Left forelimb (tissue), 1 donor: ENCODE results near the gene PGLYRP2.

Experiments
- DNase-seq: peaks from one replicate; pipeline ENCODE4 v3.0.0-alpha.2; 2018; ENCODE audit warnings: low spot score

Gene PGLYRP2

DNA sequence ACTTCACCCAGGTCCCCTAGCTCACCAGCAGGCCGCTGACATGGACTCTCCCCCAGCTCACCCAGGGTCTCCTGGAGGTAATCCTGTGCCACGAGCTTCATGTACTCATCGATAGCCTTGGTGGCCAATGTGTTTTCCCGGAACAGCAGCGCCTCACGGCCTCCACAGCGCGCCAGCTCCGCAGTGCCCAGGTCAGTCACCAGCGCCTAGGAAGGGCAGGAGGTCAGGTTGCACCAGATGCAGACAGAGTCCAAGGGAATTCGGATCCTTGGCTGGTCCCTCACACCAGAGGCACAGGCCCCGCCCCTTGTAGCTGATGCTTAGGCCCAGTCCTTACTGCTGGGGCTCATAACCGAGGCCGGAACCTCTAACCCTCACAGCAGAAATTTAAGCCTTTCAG lies 22.9 kb downstream of the PGLYRP2 start:
- no peak for DNase-seq

- DNase-seq = no peak
Measured at GRCh38 chr19:15455996-15456395, 23.3 kb downstream of the PGLYRP2 start.

GRCh38 chr19:15453906-15454860 lies 25.1 kb downstream of the PGLYRP2 start:
- no peak for DNase-seq

DNA sequence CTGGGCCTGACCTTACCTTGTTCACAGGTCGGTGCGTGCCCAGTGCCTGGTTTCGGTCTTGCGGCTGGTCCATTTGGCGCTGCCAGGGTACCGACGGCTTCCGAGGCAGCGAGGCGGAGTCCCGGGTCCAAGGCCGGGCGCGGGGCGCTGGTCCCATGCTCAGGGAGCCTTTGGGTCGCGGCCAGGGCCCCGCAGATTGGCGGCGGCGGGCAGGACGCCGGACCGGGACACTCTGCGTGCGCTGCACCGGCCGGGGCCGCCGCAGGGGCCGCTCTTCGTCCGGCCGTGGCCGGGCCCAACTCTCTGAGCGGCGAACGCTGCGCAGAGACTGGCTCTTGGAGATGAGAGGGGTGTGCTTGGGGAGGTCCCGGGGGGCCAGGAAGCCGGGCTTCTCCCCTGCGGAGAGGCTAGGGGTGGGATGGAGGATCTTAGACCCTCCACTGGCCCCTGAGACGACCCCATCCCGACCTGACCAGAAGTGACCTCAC lies 26.2 kb downstream of the PGLYRP2 start:
- DNase-seq = no peak

DNA sequence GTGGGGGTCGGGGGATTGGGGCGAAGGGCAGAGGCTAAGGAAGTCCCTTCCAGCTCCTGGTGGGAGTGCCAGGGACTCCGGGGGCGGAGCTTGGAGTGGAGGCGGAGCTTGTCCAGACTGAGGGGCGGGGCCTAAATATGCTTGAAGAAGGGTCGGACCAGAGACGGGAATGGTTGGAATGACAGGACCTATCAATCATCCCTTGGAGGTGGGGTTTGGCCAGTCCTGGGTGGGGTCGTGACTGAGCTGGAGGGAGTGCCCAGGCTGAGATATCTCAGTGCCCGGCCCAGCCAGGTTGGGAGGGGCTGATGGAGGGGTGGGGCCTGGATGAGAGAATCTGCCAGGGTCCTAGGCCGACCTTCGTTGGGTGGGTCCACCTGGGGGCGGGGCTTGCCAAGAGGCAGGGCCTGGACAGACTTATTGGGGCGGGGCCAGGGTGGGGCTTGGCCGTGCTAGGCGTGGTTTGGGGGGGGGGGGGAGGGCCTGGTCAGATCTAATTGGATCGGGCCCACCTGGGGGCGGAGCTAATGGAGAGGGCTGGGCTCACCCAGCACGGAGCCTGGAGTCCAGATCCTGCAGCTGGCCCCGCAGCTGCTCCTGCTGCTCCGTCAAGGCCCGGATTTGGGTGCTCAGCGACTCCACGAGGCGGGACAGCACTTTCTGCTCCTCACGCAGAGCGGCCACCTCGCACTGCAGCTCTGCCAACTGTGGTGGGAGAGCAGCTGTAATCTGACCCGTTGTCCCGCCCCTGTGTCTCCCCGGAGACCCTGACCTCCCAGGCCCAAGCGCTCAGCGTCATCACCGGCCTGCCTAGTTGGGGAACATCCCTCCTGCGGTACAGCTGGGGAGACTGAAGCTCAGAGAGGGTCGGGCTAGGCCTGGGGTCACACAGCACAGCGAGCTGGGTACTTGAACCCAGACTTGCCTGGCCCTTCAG lies 26.9 kb downstream of the PGLYRP2 start:
- DNase-seq = peak; percentile 87

DNA sequence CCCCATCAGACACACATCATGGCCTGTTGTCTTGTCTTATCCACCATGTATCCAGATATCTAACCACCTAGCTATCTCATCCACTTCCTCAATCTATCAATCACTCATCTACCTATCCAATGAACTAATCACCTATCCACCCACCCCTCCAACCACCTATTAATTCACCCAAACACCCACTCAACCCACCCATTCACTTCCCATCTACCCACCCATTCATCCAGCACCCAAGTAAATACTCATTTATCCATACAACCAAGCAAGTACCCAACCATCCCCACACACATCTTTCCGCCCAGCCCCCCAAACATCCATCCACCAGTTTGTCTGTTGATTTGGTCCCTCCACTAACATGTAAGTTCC lies 28.8 kb downstream of the PGLYRP2 start:
- DNase-seq = no peak

DNA sequence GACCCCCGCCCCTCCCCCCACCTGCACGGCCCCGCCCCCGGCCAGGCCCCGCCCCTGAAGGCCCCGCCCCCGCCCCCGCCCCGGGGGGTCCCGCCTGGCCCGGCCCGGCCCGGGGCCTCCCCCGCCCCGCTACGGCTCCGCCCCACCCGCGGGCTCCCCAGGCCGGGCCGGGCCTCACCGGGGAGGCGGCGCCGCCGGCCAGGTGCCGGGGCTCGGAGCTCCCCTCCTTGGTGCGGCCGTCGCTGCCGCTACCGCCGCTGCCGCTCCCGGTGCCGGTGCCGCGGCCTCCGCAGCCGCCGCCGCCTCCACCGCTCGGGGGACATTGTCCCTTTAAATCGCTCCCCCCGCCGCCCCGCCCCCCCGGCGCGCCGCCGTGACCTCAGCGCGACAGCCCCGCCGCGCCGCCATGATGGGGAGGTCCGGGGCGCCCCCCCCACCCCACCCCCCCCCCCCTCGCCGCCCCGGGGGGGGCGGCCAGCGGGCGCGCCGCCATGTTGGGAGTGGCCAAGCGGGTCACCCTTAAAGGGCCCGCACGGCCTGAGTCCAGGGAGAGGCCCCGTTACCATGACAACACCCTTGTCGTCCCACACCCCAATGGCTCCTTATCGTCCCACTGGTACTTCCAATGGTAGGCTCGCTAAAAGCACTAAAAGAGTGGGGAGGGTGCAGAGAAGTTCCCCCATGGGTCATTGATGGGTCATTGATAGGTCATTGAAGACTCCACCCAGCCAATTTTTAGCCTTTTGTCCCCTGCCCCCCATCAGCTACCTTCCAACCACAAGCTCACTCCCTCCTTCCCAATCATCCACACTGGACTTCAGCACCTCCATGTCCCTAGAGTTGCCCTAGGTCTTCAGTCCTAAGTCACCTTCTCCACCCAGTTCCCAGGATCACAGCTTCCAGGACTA lies 29.4 kb downstream of the PGLYRP2 start, which contains the start of gene WIZ:
Gene WIZ (minus strand): TSS at position 337 of the 908 bp plus-strand sequence. CDS start 1,649 bp downstream, outside the sequence.
- DNase-seq = peak; percentile 93

DNA sequence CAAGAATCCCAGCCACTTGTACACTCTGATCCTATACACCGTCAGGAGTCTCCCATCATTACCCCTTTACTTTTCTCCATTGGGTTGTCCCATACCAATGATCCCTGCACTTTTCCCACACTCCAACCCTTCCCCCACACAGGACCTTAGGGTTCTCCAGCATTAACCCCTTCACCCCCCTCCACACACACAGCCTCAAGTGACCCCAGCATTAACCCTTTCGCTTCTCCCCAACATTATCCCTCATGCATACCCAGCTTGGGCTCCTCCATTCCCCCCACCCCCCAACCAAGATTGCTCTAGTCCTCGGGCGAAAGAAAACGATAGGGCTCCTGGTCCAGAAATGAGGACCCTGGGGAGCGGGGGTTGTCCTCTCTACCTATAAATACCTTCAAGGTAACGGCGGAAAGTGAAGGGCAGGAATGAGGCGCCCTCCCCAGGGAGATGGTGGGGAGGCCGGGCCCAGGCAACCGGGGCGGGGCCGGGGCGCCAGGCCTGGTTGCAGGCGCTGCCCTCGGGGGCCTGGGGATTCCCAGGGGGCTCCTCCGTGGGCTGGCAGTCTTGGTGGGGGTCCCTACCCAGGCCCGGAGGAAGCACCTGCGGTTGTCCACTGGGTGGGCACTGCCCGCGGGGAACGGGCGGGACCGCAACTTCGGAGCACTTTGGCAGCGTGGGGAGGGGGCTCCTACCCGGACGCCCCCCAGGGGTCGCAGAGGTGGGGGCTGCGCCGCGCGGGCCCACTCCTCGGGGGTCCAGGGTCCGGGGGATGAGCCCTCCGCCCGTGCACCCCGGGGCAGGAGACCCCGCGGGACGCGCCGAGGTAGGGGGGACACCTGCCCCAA lies 30.3 kb downstream of the PGLYRP2 start:
- no peak for DNase-seq

DNA sequence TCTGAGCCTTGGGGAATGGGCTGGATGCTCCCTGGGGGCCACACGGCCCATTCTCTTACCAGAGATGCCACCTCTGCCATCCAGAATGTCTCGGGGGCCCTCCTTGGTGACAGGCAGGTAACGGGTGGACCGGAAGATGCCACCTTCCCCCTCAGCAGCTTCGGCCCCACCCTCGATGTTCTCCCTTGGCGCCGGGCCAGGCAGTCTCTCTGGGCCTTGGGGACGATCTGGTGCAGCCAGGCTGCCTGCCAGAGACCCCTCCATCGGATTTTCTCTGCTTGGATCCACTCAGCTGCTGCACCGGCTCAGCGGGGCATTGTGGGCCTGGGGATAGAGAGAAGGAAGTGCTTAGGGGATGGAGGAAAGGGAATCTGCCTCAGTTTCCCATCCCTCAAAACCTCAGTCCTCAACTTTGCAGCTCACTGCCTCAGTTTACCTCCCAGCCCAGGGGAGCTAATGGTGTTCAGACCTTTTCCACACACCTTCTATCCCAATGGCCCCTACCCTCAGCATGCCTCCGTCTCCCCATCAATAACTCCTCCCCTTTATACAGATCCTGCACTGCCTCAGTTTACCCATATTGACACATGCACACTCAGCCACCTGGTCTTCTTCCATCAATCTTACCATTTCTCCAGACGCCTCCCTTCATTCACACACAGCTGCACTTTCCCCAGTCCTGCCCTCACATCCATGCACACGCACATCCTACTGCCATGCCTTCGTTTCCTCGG lies 31.1 kb downstream of the PGLYRP2 start:
- no peak for DNase-seq

GRCh38 chr19:15447057-15447456 lies 32.2 kb downstream of the PGLYRP2 start:
- no peak for DNase-seq

GRCh38 chr19:15445807-15446376 lies 33.4 kb downstream of the PGLYRP2 start:
- DNase-seq = no peak

GRCh38 chr19:15445227-15445605 lies 34.1 kb downstream of the PGLYRP2 start:
- no peak for DNase-seq

DNA sequence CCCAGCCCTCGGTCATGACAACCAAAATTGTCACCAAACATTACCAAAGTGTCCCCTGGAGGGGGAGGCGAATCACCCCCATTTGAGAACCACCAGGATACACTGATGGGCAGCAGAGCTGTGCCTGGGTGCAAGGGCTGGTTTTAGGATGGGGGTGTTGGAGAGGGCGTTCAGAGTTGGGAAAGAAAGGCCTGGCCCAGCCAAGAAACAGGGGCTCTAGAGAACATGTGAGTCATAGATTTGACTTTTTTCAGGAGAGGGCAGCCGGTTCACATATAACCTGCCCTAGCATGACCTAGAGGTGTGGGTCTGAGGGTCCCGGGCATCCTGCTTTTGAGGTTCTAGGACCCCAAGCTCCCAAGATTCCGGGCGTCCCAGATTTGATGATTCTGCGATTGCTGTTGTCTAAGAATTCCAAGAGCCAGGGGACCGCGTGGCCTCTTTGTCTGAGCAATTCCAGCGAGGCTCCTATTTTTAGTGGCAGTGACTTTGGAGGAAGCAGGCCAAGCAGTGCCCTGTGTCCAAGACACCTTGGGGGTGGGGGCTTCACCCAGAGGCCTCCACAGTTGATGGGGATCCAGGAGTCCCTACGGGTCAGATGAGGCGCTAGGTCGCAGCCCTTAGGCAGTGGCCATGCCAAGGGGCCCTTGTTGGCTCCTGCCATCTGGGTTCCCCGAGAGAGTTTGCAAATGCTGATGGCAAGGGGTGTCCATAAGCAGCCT lies 34.6 kb downstream of the PGLYRP2 start:
- DNase-seq = no peak

DNA sequence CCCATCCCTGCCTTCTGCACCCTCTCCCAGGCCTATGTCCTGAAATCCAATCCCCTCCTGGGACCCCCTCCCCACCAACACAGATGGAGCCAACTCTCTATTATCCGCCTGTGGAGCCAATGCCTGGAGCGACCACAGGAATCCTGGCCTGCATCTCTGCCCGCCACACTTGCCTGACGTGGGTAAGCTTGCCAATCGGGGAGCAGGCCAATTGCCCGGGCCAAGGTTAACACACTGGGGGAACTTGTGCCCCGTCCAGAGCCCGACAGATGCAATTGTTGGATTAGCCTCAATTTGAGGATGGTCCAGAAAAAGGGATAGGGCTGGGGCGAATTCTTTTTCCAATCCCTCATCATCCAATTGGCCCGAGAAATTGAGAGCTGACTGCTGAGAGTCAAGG lies 35.5 kb downstream of the PGLYRP2 start:
- DNase-seq = no peak

- DNase-seq = no peak
Measured at GRCh38 chr19:15443325-15443724, 36.0 kb downstream of the PGLYRP2 start.

DNA sequence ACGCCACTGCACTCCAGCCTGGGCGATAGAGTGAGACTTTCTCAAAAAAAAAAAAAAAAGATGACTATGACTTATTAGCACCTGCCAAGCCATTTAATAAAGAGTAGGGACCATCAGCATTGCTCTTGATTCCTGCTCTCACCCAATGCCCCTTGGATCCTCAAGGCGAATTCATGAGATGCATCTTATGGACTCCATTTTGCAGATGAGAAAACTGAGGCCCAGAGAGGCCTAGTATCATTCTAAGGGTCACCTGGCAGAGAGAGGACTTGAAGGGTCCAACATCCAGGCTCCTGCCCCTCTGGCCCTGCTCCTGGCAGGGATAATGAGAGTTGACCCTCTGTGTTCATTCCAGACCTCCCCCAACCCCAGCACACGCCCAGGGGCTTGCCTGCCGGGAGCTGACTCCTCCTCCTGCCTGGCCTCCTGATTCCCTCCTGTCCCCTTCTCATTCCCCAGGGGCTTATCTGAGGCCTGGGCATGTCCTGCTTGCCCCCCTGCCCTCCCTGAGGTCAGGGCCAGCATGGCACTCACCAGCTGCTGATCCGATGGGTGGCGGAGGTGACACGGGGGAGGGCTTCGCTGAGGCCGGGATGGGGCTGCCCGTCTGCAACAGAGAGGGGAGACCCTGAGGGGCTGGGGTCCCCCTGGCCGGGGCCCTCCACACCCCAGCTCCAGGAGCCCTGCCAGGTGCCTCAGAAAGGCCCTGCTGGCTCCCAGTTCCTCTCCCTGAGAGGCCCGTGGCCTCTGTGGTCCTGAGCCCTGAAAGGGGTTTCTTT lies 37.0 kb downstream of the PGLYRP2 start:
- DNase-seq = no peak

- no peak for DNase-seq
Measured at GRCh38 chr19:15441317-15441716, 38.0 kb downstream of the PGLYRP2 start.
